Neural progenitor cell (in vitro differentiated cells): ENCODE measurements around the gene DTNA. TPM values are rescaled to one million over a fixed set of nuclear protein-coding genes. Genes with fewer than 3 reads are reported as not detected.

Experiments
- DNase-seq: peaks from one replicate; pipeline ENCODE4 v3.0.0-alpha.2; 2016; ENCODE audit warnings: low spot score
- H2AFZ ChIP-seq: fragments of 200-600 bp; sonication (generic); replicated peaks from 2 replicates; pipeline ENCODE4 v1.6.1; 2016; ENCODE audit warnings: antibody characterized with exemption
- H3F3A ChIP-seq: fragments of 200-600 bp; sonication (generic); 2 replicates; pipeline ENCODE4 v1.6.1; 2016; ENCODE audit warnings: antibody characterized with exemption, low read depth
- H3K27ac ChIP-seq: fragments of 200-600 bp; sonication (generic); 2 replicates; pipeline ENCODE4 v1.5.1; 2016; ENCODE audit warnings: mild to moderate bottlenecking
- H3K27me3 ChIP-seq: fragments of 200-600 bp; sonication (generic); 2 replicates; pipeline ENCODE4 v1.6.1; 2016; ENCODE audit warnings: mild to moderate bottlenecking, moderate library complexity
- H3K36me3 ChIP-seq: fragments of 200-600 bp; sonication (generic); 2 replicates; pipeline ENCODE4 v1.5.1; 2016
- H3K4me1 ChIP-seq: fragments of 200-600 bp; sonication (generic); 2 replicates; pipeline ENCODE4 v1.6.1; 2016; ENCODE audit warnings: mixed run types
- H3K4me2 ChIP-seq: fragments of 200-600 bp; sonication (generic); 2 replicates; pipeline ENCODE4 v1.6.1; 2016
- H3K4me3 ChIP-seq: fragments of 200-600 bp; sonication (generic); 2 replicates; pipeline ENCODE4 v1.5.1; 2016
- H3K79me2 ChIP-seq: fragments of 200-600 bp; sonication (generic); 2 replicates; pipeline ENCODE4 v1.6.1; 2016; ENCODE audit warnings: low read depth
- H3K9ac ChIP-seq: fragments of 200-600 bp; sonication (generic); 2 replicates; pipeline ENCODE4 v1.6.1; 2016
- H3K9me3 ChIP-seq: fragments of 200-600 bp; sonication (generic); 2 replicates; pipeline ENCODE4 v1.5.1; 2016; ENCODE audit warnings: low read depth
- H4K20me1 ChIP-seq: fragments of 200-600 bp; sonication (generic); 2 replicates; pipeline ENCODE4 v1.6.1; 2016; ENCODE audit warnings: low read depth
- H3K27ac Mint-ChIP-seq: 3 replicates; pipeline ENCODE4 v1.8.0; 2021; ENCODE audit warnings: mixed read lengths
- H3K27me3 Mint-ChIP-seq: 2 replicates; pipeline ENCODE4 v1.8.0; 2022; ENCODE audit warnings: low read depth, mild to moderate bottlenecking, inconsistent platforms, moderate library complexity, mixed read lengths; ENCODE audit not compliant: insufficient read depth
- H3K36me3 Mint-ChIP-seq: 3 replicates; pipeline ENCODE4 v1.8.0; 2021; ENCODE audit warnings: mixed read lengths
- H3K4me1 Mint-ChIP-seq: 3 replicates; pipeline ENCODE4 v1.8.0; 2021; ENCODE audit warnings: mixed read lengths
- H3K4me3 Mint-ChIP-seq: 3 replicates; pipeline ENCODE4 v1.8.0; 2021; ENCODE audit warnings: mild to moderate bottlenecking, moderate library complexity, mixed read lengths
- H3K9me3 Mint-ChIP-seq: 3 replicates; pipeline ENCODE4 v1.8.0; 2020; ENCODE audit warnings: mixed read lengths
- CTCF ChIP-seq: fragments of 200-600 bp; sonication (generic); IDR thresholded peaks from 2 replicates; pipeline ENCODE4 v1.5.1; 2017; ENCODE audit warnings: antibody characterized with exemption, mild to moderate bottlenecking
- EZH2 ChIP-seq: fragments of 200-600 bp; sonication (generic); IDR thresholded peaks from 2 replicates; pipeline ENCODE4 v1.6.1; 2017; ENCODE audit warnings: antibody characterized with exemption, mild to moderate bottlenecking, moderate library complexity
- EZH2phosphoT487 ChIP-seq: fragments of 200-600 bp; sonication (generic); IDR thresholded peaks from 2 replicates; pipeline ENCODE4 v1.6.1; 2017; ENCODE audit warnings: antibody characterized with exemption
- total RNA-seq: library from RNA; depleted of rRNA; stranded (reverse); fragments of >200 nt; gene quantifications from 2 replicates; pipeline ENCODE4 v1.2.3, GENCODE V29; 2015; ENCODE audit warnings: low replicate concordance

DTNA gene
- total RNA-seq, 1 donor from 2014 or later, result 15.0 TPM

GRCh38 chr18:34857320-34857719, 147.2 kb downstream of the DTNA start:
- H3K79me2 ChIP-seq, result no peaks in the 10 kb centered on the region
- no peak overlapping the region for H3K4me2 ChIP-seq
- H3K27ac Mint-ChIP-seq, result no peak overlapping the region
- no peak overlapping the region for H2AFZ ChIP-seq
- H3K4me3 ChIP-seq, result no peak overlapping the region
- H3K27me3 ChIP-seq, result no peaks in the 10 kb centered on the region
- H3K9me3 Mint-ChIP-seq, result no peaks in the 10 kb centered on the region
- H3K27ac ChIP-seq, result no peak overlapping the region
- no peak for DNase-seq
- no peaks in the 10 kb centered on the region for H3K36me3 ChIP-seq
- H3K9me3 ChIP-seq, result no peaks in the 10 kb centered on the region
- peaks cover 9% of the 10 kb centered on the region for H3K4me1 Mint-ChIP-seq
- no peaks in the 10 kb centered on the region for H4K20me1 ChIP-seq
- no peaks in the 10 kb centered on the region for H3K4me1 ChIP-seq
- no peaks in the 10 kb centered on the region for H3F3A ChIP-seq
- no peak overlapping the region for H3K4me3 Mint-ChIP-seq
- H3K27me3 Mint-ChIP-seq, result no peaks in the 10 kb centered on the region
- no peak overlapping the region for H3K9ac ChIP-seq
- peaks cover 28% of the 10 kb centered on the region for H3K36me3 Mint-ChIP-seq
- TF ChIP-seq CTCF (no peak), EZH2phosphoT487 (no peak)

- no peak overlapping the region for H3K4me3 Mint-ChIP-seq
- Histone ChIP-seq H3K9me3 (no peaks in the 10 kb centered on the region), H3K4me3 (no peak overlapping the region), H3K4me1 (no peaks in the 10 kb centered on the region), H3K4me2 (no peak overlapping the region), H3K27me3 (no peaks in the 10 kb centered on the region), H3K79me2 (no peaks in the 10 kb centered on the region), H3K36me3 (no peaks in the 10 kb centered on the region), H3K27ac (no peak overlapping the region), H4K20me1 (no peaks in the 10 kb centered on the region), H2AFZ (no peak overlapping the region), H3F3A (no peaks in the 10 kb centered on the region), H3K9ac (no peak overlapping the region)
- DNase-seq, result no peak
- H3K4me1 Mint-ChIP-seq, result peaks cover 9% of the 10 kb centered on the region
- TF ChIP-seq EZH2phosphoT487 (no peak), EZH2 (no peak), CTCF (no peak)
- no peaks in the 10 kb centered on the region for H3K27me3 Mint-ChIP-seq
- peaks cover 26% of the 10 kb centered on the region for H3K36me3 Mint-ChIP-seq
- no peaks in the 10 kb centered on the region for H3K9me3 Mint-ChIP-seq
- H3K27ac Mint-ChIP-seq, result no peak overlapping the region
Measured at GRCh38 chr18:34858188-34858587, 148.1 kb downstream of the DTNA start.

GRCh38 chr18:34859496-34859895, 149.4 kb downstream of the DTNA start:
- H2AFZ ChIP-seq, result no peak overlapping the region
- Mint-ChIP-seq H3K9me3 (no peaks in the 10 kb centered on the region), H3K4me1 (peaks cover 14% of the 10 kb centered on the region), H3K4me3 (no peak overlapping the region), H3K27me3 (no peaks in the 10 kb centered on the region), H3K27ac (no peak overlapping the region), H3K36me3 (peaks cover 34% of the 10 kb centered on the region)
- no peaks in the 10 kb centered on the region for H3K9me3 ChIP-seq
- H3K4me1 ChIP-seq, result peaks cover 8% of the 10 kb centered on the region
- no peak for DNase-seq
- H3K9ac ChIP-seq, result no peak overlapping the region
- H3K4me3 ChIP-seq, result no peak overlapping the region
- no peak overlapping the region for H3K27ac ChIP-seq
- no peaks in the 10 kb centered on the region for H3F3A ChIP-seq
- no peaks in the 10 kb centered on the region for H3K36me3 ChIP-seq
- H4K20me1 ChIP-seq, result no peaks in the 10 kb centered on the region
- H3K27me3 ChIP-seq, result no peaks in the 10 kb centered on the region
- no peaks in the 10 kb centered on the region for H3K79me2 ChIP-seq
- no peak overlapping the region for H3K4me2 ChIP-seq
- TF ChIP-seq CTCF, result no peak
- TF ChIP-seq EZH2phosphoT487, result no peak
- TF ChIP-seq EZH2, result no peak

DNA sequence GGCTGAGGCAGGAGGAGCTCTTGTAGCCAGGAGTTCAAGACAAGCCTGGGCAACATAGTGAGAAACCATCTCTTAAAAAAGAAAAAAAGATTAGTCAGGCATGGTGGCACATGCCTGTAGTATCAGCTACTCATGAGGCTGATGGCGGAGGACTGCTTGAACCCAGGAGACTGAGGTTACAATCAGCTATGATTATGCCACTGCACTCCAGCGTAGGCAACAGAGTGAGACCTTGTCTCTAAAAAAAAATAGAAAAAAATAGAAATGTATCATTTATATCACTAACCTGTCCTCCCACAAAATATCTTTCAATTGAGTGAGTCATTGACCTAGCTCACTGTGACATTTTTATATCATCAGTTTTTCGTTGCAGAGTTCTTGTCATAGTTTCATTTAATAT, 152.5 kb downstream of the DTNA start:
- Mint-ChIP-seq H3K27me3 (no peaks in the 10 kb centered on the region), H3K4me3 (no peak overlapping the region), H3K27ac (no peak overlapping the region), H3K4me1 (peaks cover 5% of the 10 kb centered on the region), H3K36me3 (peaks cover 33% of the 10 kb centered on the region), H3K9me3 (no peaks in the 10 kb centered on the region)
- no peak overlapping the region for H3K27ac ChIP-seq
- H3K9ac ChIP-seq, result no peak overlapping the region
- no peaks in the 10 kb centered on the region for H3K9me3 ChIP-seq
- H3K4me2 ChIP-seq, result no peak overlapping the region
- no peaks in the 10 kb centered on the region for H3K36me3 ChIP-seq
- no peak for DNase-seq
- no peaks in the 10 kb centered on the region for H4K20me1 ChIP-seq
- no peaks in the 10 kb centered on the region for H3K27me3 ChIP-seq
- peaks cover 8% of the 10 kb centered on the region for H3K4me1 ChIP-seq
- H3K79me2 ChIP-seq, result no peaks in the 10 kb centered on the region
- no peak for TF ChIP-seq CTCF
- TF ChIP-seq EZH2, result no peak
- TF ChIP-seq EZH2phosphoT487, result no peak
- no peaks in the 10 kb centered on the region for H3F3A ChIP-seq
- H3K4me3 ChIP-seq, result no peak overlapping the region
- no peak overlapping the region for H2AFZ ChIP-seq
